ENCODE results near the gene RHOD.

The RHOD gene

DNA sequence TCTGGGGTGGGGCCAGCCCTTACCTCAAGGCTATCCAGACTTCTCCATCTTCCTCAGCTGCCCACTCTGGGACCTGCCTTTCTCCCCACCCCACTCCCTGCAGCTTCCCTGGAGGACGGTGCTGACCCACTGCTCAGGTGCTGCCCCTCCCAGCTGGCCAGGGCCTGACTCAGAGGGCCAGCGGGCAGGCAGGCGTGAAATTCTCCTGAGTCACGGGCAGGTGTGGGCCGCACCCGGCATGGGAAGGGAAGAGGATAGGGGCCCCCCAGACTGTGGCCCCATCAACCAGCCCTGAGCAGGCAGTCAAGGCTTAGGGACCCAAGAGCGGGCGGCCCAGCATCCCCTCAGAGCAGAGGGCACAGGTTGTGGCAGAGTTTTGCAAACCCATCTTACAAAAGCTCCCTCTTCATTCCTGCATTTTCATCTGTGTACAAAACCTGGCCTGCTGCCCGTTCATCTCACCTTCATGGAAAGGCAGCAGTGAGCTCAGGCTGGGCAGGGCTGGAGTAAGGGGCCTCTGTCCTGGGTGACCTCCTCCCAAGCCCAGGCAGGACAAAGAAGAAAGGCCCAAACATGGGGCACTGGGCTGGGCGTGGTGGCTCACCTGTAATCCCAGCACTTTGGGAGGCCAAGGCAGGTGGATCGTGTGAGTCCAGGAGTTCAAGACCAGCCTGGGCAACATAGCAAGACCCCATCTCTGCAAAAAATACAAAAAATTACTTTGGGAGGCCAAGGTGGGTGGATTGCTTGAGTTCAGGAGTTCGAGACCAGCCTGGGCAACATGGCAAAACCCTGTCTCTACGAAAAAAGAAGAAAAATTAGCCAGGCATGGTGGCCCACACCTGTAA lies 6.1 kb downstream of the RHOD start:
- no peak for DNase-seq

DNA sequence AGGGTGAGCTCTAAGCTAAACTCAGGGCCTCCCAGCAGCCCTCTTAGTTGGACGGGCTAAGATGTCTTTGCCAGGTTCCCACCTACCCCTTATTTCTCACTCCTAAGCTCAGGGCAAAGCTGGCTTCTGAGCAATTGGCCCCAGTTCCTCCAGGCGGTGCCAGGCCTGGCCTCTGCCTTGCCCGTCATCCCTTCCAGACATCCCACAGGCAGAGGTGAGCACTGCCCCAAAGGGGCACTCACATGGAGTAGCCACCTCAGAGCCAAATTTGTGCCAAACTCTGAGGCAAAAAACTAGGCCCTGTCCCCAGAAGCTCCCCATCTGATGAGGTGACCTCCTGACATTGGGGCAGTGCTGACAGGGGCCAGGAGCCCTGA lies 9.7 kb downstream of the RHOD start:
- DNase-seq = no peak

GRCh38 chr11:67071420-67072284 lies 15.0 kb downstream of the RHOD start:
- DNase-seq = peak; percentile 48

GRCh38 chr11:67072295-67072694 lies 15.6 kb downstream of the RHOD start:
- DNase-seq = no peak

DNA sequence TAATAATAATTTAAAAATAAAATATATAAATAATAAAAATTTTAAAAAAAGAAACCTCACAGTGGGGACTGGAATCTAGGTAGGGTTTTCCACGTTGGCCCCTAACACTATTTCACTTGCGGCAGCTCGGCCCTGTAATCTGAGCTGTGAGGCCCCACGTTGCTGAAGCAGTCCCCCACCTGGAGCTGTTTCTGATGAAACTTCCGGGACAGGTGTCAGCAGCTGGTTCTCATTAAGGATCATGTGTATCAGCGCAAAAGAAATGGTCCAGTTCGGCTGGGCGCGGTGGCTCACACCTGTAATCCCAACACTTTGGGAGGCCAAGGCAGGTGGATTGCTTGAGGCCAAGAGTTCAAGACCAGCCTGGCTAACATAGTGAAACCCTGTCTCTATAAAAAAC lies 17.3 kb downstream of the RHOD start:
- DNase-seq = no peak

GRCh38 chr11:67076202-67076601 lies 19.6 kb downstream of the RHOD start:
- DNase-seq = no peak

DNA sequence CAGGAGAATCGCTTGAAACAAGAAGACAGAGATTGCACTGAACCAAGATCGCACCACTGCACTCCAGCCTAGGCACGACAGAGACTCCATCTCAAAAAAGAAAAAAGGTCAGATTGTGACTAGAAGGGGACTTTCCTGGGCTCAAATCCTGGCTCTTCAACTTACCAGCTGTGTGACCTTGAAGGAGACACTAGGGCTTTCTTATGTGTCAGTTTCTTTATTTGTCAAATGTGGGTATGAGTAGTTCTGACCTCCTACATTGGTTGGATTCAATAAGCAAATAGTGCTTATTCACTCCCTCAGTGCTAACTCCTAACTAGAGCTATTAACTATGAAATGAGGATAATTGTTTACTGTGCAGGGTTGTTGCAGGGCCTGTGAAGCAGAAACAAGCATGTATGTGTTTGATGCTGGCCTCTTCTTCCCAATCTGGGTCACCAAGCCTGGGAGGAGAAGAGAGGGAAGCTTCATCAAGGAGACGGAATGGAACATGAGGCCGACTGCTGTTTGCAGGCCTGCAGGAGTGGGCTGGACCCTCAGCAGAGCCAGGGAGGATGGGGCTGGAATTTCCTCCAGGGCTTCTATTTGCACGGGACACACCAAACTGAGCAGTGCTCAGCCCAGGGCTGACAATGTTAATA lies 22.5 kb downstream of the RHOD start:
- no peak for DNase-seq

- no peak for DNase-seq
These were observed 25.6 kb downstream of the RHOD start for GRCh38 chr11:67082071-67082791.

DNA sequence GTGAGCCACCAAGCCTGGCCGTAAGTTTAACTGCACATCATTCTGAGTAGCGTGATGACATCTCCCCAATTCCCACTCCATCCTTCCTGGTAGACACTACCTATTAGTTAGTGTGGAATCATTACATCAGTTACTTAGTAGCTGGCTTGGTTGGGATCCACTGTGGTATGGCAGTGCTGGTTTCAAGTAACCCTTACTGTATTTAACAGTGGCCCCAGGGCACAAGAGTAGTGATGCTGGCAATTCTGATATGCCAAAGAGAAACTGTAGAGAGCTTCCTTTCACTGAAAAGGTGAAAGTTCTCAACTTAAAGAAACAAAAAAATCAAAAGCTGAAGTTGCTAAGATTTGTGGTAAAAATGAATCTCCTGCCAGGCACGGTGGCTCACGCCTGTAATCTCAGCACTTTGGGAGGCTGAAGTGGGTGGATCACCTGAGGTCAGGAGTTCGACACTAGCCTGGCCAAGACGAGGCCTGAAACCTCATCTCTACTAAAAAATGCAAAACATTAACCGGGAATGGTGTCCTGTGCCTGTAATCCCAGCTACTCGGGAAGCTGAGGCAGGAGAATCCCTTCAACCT lies 27.2 kb downstream of the RHOD start:
- DNase-seq = no peak

DNA sequence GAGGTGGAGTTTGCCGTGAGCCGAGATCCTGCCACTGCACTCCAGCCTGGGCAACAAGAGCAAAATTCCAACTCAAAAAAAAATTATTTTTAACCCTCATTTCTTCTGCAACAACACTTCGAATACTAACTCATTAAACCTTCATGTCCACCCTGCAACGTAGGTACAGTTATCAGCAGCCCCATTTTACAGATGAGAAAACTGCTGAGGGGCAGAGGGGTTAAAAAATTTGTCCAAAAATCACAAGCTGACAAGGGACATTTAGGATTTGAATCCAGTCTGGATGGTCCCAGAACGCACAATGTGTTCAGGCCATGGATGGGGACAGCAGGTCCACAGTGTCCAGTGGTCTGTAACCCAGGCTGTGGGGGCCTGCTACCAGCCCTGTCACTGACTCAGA lies 29.0 kb downstream of the RHOD start:
- no peak for DNase-seq

- no peak for DNase-seq
These were observed 34.1 kb downstream of the RHOD start for GRCh38 chr11:67090717-67091116.

DNA sequence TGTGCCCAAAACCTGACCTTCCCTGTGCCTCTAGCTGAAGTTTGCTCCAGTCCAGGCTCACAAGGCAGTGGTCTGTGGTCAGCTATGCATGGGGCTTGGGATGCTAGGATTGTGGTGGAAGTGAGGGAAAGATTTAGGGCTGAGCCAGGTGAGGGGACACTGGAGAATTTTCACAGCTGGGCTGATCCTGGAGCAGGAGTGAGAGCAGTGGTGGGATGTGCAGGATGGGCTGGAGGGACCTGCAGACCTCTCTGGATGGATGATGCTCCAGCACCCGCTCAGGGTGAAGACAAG lies 38.5 kb downstream of the RHOD start:
- no peak for DNase-seq

- DNase-seq = no peak
These were observed 42.3 kb downstream of the RHOD start for GRCh38 chr11:67098799-67099429.

DNA sequence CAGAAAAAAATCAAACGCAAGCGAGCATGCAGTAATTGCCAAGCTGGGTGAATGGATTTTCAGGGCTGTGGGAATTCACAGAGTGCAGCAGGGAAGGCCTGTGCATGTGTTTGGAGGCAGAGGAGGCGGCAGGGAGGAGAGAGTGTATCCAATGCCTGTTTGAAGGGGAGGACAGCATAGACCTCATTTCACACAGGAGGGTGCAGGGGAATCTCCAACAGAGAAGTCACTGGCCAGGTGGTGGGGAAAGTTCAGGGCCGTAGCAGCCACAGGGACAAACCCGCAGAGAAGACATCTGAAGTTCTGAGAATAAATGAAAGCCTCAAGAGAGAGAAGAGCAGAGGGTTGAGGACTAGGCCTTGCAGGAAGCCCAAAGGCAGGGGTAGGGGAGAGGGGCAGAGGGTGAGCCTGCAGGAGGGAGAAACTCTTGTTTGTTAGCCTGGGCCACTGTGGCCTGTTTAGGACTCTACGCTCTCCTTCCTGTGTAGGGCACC lies 43.2 kb downstream of the RHOD start:
- no peak for DNase-seq

DNA sequence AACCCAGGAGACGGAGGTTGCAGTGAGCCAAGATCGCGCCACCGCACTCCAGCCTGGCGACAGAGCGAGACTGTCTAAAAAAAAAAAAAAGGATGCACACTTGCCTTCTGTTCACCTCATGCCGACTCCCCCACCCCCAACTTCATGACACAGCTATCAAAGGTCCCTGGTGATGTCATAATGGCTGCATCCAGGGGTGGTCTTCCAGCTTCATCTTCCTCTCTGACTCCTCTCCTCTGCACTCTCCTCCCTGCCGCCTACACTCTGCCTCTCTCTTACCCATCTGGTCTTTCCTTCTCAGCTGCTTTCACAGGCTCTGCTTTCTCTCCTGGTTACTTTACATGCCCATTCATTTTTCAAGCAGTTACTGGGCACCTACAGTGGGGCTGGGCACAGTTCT lies 46.0 kb downstream of the RHOD start:
- no peak for DNase-seq

DNA sequence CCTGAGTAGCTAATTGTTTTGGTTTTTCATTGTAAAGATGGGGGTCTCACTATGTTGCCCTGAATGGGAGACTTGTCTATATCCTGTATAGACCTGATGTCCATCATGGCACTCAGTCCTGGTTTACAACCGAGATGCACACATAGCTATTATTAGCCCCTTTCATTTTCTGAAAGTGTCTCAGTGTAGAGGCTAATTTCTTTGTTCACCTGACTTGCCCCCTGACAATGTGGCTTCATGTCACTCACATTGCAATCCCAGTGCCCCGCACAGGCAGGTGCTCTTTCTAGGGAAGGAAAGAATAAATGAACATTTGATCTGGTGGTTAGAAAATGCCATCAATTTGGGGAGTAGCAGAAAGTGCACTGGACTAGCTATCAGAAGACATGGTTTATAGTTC lies 49.3 kb downstream of the RHOD start:
- no peak for DNase-seq

GRCh38 chr11:67111261-67111660 lies 54.6 kb downstream of the RHOD start:
- no peak for DNase-seq

DNA sequence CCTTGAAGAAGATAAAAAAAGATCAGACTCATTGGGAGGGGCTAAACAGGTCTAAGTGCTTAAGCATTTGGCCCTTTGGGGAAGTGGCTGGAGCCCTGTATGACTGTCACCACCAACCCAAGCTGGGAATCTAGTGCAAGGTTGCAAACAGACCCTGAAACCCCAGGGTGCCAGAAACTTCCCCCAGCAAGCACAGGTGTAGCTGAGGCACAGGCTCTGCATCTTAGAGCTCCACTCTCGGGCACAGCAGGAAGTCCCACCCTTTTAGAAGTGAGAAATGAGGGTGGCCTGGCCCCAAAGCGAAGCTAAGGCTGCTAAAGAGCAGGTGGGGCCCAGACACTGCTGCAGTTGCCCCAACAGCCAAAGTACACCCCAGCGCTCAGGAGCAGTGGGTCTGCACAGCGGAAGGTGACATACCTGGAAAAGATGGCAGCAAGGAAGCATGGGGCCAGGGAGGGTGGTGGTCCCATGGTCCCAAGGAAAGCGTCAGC lies 56.6 kb downstream of the RHOD start:
- DNase-seq = no peak

- no peak for DNase-seq
These were observed 57.7 kb downstream of the RHOD start for GRCh38 chr11:67114275-67114896.

GRCh38 chr11:67116758-67117105 lies 60.1 kb downstream of the RHOD start:
- no peak for DNase-seq

- no peak for DNase-seq
These were observed 60.5 kb downstream of the RHOD start for GRCh38 chr11:67117176-67117575.

Measured in activated gamma-delta T cell (primary cell).